K562 (cell line): ENCODE measurements around the gene NPR1. TPM values are rescaled to one million over a fixed set of nuclear protein-coding genes. Genes with fewer than 3 reads are reported as not detected.

ENCODE experiments used
- CEBPZ ChIP-seq: fragments of 150-350 bp; IDR thresholded peaks from 2 replicates; pipeline ENCODE4 v1.6.1; 2014; ENCODE audit warnings: low read depth, mild to moderate bottlenecking, low read length, borderline replicate concordance
- CUX1 ChIP-seq: fragments of 200-800 bp; sonication (Bioruptor generic); IDR thresholded peaks from 2 replicates; pipeline ENCODE4 v1.6.1; 2016; ENCODE audit warnings: missing genetic modification characterization, missing compliant biosample characterization
- EGR1 ChIP-seq: fragments of 450-650 bp; conservative IDR thresholded peaks from 2 replicates; pipeline ENCODE4 v1.6.1; 2017; ENCODE audit warnings: mild to moderate bottlenecking
- FUS ChIP-seq: fragments of 200-400 bp; formaldehyde crosslinking; optimal IDR thresholded peaks from 2 replicates; pipeline ENCODE3; 2017; ENCODE audit warnings: low read depth, low read length
- HES1 ChIP-seq: fragments of 450-650 bp; IDR thresholded peaks from 2 replicates; pipeline ENCODE4 v1.6.1; 2016; ENCODE audit warnings: low read depth, mild to moderate bottlenecking, moderate library complexity
- MEIS2 ChIP-seq: fragments of 450-650 bp; IDR thresholded peaks from 2 replicates; pipeline ENCODE4 v1.6.1; 2014; ENCODE audit warnings: mild to moderate bottlenecking; ENCODE audit not compliant: partially characterized antibody
- POLR2A ChIP-seq: fragments of 450-650 bp; conservative IDR thresholded peaks from 2 replicates; pipeline ENCODE4 v1.6.1; 2016
- U2AF2 ChIP-seq: fragments of 200-400 bp; formaldehyde crosslinking; optimal IDR thresholded peaks from 2 replicates; pipeline ENCODE3; 2017; ENCODE audit warnings: low read depth, mild to moderate bottlenecking, low read length
- UBTF ChIP-seq, 2 experiments: IDR thresholded peaks; 2 replicates each; pipeline ENCODE4 v1.6.1; 2012; ENCODE audit warnings: improper control_type of control experiment in 2 of 2, low read depth in 2 of 2, low read length in 2 of 2, borderline replicate concordance in 1 of 2
- USF2 ChIP-seq: sonication (generic); formaldehyde crosslinking; IDR thresholded peaks from 2 replicates; pipeline ENCODE4 v1.5.0; 2020; ENCODE audit warnings: missing genetic modification reagents
- ZFP30 ChIP-seq: fragments of 250-450 bp; sonication (Bioruptor Pico); IDR thresholded peaks from 2 replicates; pipeline ENCODE4 v1.8.0; 2022; ENCODE audit warnings: moderate library complexity, mild to moderate bottlenecking, inconsistent platforms, borderline replicate concordance
- ZNF224 ChIP-seq: sonication (generic); formaldehyde crosslinking; IDR thresholded peaks from 2 replicates; pipeline ENCODE4 v1.8.0; 2022; ENCODE audit warnings: mild to moderate bottlenecking, missing genetic modification reagents
- ZNF384 ChIP-seq: IDR thresholded peaks from 2 replicates; pipeline ENCODE4 v1.6.1; 2012; ENCODE audit warnings: low read depth, low read length, improper control_type of control experiment
- polyA plus RNA-seq, 8 experiments: library from polyadenylated mRNA; depleted of rRNA in 4 of 8; stranded (reverse) in 5 of 8; unstranded in 3 of 8; fragments of >200 nt; fragmentation: Nextera tagmentation in 2 of 8; fragmentation: Illumina TruSeq in 1 of 8; extraction: Ambion mirVana in 2 of 8; extraction: Trizol in 1 of 8; gene quantifications; 2 replicates each; pipeline versions ENCODE4 v1.2.1 to v1.2.3, GENCODE V29; 2011 to 2014; ENCODE audit warnings: inconsistent platforms in 1 of 8, missing spikeins in 1 of 8
- total RNA-seq, 7 experiments: library from RNA; depleted of rRNA in 6 of 7; stranded (reverse); fragments of >200 nt in 6 of 7; fragmentation: Illumina TruSeq in 2 of 7; extraction: Trizol in 2 of 7; gene quantifications; 2 replicates each; pipeline versions ENCODE4 v1.2.1 to v1.2.3, GENCODE V29; 2011 to 2021; ENCODE audit warnings: low replicate concordance in 1 of 7

Gene NPR1
- total and polyA plus RNA-seq, 9 of the 15 experiments (the other 6 are each of a cell fraction or from before 2014, with no cell fraction given), result 0.05 to 0.16 (median 0.06) TPM; not detected in 6

- TF ChIP-seq CUX1 (CRISPR knock-in tag), result no peak
- TF ChIP-seq POLR2A, result no peak
- TF ChIP-seq HES1, result no peak
- no peak for TF ChIP-seq UBTF (IDR thresholded peaks at IDR 0.05; ENCODE audit: borderline replicate concordance in 1 of 2, low read depth in 2 of 2, low read length in 2 of 2)
- TF ChIP-seq EGR1, result peak; percentile 54
- no peak for TF ChIP-seq USF2 (CRISPR knock-in tag)
- no peak for TF ChIP-seq ZNF384
- no peak for TF ChIP-seq U2AF2
- TF ChIP-seq ZFP30 (CRISPR knock-in tag), result no peak
- no peak for TF ChIP-seq FUS
- no peak for TF ChIP-seq MEIS2
- no peak for TF ChIP-seq ZNF224 (CRISPR knock-in tag)
- TF ChIP-seq CEBPZ, result no peak
Observed at GRCh38 chr1:153670257-153670858, 8.1 kb upstream of the NPR1 start (continued).
